Gastrocnemius medialis (tissue), 4 donors: ENCODE measurements around the gene VLDLR.

Experiments
- CTCF ChIP-seq, 5 experiments: fragments of 450-650 bp in 3 of 5; fragments of 200-600 bp in 2 of 5; sonication (generic) in 2 of 5; IDR thresholded peaks in 4 of 5; conservative IDR thresholded peaks in 1 of 5; 1 replicate in 4 of 5; 2 replicates in 1 of 5; pipeline ENCODE4 v1.5.1; 2016 to 2019; ENCODE audit warnings: antibody characterized with exemption in 5 of 5, mild to moderate bottlenecking in 3 of 5, moderate library complexity in 3 of 5
- POLR2A ChIP-seq, 2 donors: fragments of 450-650 bp; IDR thresholded peaks; one replicate each; pipeline ENCODE4 v1.6.1; 2017; ENCODE audit warnings: antibody characterized with exemption in 2 of 2, mild to moderate bottlenecking in 2 of 2, moderate library complexity in 2 of 2

GRCh38 chr9:2674141-2674824, 52.7 kb downstream of the VLDLR start:
- TF ChIP-seq CTCF (IDR thresholded peaks at IDR 0.05 in 4 of 5, conservative IDR thresholded peaks at IDR 0.05 in 1 of 5) (no peak), POLR2A (IDR thresholded peaks at IDR 0.05) (no peak)
